Endothelial cell of umbilical vein (primary cell): ENCODE measurements around the gene MED29. TPM values are rescaled to one million over a fixed set of nuclear protein-coding genes. Genes with fewer than 3 reads are reported as not detected.

Experiments
- BruUV-seq: library from RNA; stranded (reverse); fragments of 400-500 nt; replicated peaks from 2 replicates; lab custom pipeline; 2021; lab: Mats Ljungman, UMichigan
- CTCF ChIA-PET: fragments of 300-600, 350-600 bp; sonication (Branson Sonifier 250); formaldehyde crosslinking; loops from one replicate; lab custom pipeline; 2021; ENCODE audit warnings: antibody characterized with exemption, inconsistent platforms; lab: Charles Lee
- POLR2A ChIA-PET: fragments of 300-600, 350-600 bp; sonication (Branson Sonifier 250); formaldehyde crosslinking; loops from one replicate; lab custom pipeline; 2021; ENCODE audit warnings: antibody characterized with exemption, inconsistent platforms; lab: Charles Lee
- DNase-seq: peaks from one replicate; pipeline ENCODE4 v3.0.0-alpha.2; 2011; ENCODE audit warnings: low read depth, low spot score
- FAIRE-seq: peaks from 2 replicates; lab custom pipeline; 2011; peaks lifted over from hg19 to GRCh38; lab: Jason Lieb, UNC
- H2AFZ ChIP-seq: 2 replicates; pipeline ENCODE4 v1.6.0; 2012; ENCODE audit warnings: low read depth, low read length, control low read depth, inconsistent platforms
- H3K27ac ChIP-seq: 2 replicates; pipeline ENCODE4 v1.5.1; 2011; ENCODE audit warnings: low read depth, mild to moderate bottlenecking, control low read depth, low read length, moderate library complexity; ENCODE audit not compliant: insufficient read depth
- H3K27me3 ChIP-seq, 2 experiments: 2 replicates each; pipeline versions ENCODE4 v1.6.0 to v1.6.1; 2011; ENCODE audit warnings: low read length in 2 of 2, mixed read lengths in 1 of 2; ENCODE audit not compliant: control insufficient read depth in 2 of 2, insufficient read depth in 2 of 2
- H3K36me3 ChIP-seq, 2 experiments: 2 replicates in 1 of 2; 3 replicates in 1 of 2; pipeline ENCODE4 v1.5.1; 2011; ENCODE audit warnings: low read length in 2 of 2, mild to moderate bottlenecking in 1 of 2, moderate library complexity in 1 of 2; ENCODE audit not compliant: control insufficient read depth in 2 of 2, insufficient read depth in 2 of 2; ENCODE audit errors: extremely low read depth in 1 of 2
- H3K4me1 ChIP-seq: 3 replicates; pipeline ENCODE4 v1.5.1; 2011; ENCODE audit warnings: mild to moderate bottlenecking, low read length; ENCODE audit not compliant: control insufficient read depth, insufficient read depth; ENCODE audit errors: extremely low read depth
- H3K4me2 ChIP-seq: 2 replicates; pipeline ENCODE4 v1.6.1; 2011; ENCODE audit warnings: low read length, control low read depth, mixed read lengths; ENCODE audit not compliant: insufficient read depth
- H3K4me3 ChIP-seq, 3 experiments: fragments of 200-600 bp in 1 of 3; sonication (generic), shearing (Covaris generic) in 1 of 3; replicated peaks in 1 of 3; 2 replicates each; pipeline ENCODE4 v1.5.1; 2011 to 2016; ENCODE audit warnings: control low read depth in 3 of 3, low read length in 3 of 3, mild to moderate bottlenecking in 2 of 3, inconsistent platforms in 1 of 3, low read depth in 1 of 3, moderate library complexity in 1 of 3; ENCODE audit not compliant: insufficient read depth in 1 of 3
- H3K79me2 ChIP-seq: 2 replicates; pipeline ENCODE4 v1.6.0; 2012; ENCODE audit warnings: low read length, inconsistent platforms; ENCODE audit not compliant: control insufficient read depth, insufficient read depth
- H3K9ac ChIP-seq: replicated peaks from 2 replicates; pipeline ENCODE3; 2011; ENCODE audit warnings: low read length, control low read depth; ENCODE audit not compliant: insufficient read depth; ENCODE audit errors: extremely low read depth
- H3K9me1 ChIP-seq: replicated peaks from 3 replicates; pipeline ENCODE4 v1.6.0; 2011; ENCODE audit warnings: mild to moderate bottlenecking, low read length; ENCODE audit not compliant: control insufficient read depth, insufficient read depth; ENCODE audit errors: extremely low read depth
- H3K9me3 ChIP-seq: replicated peaks from 2 replicates; pipeline ENCODE4 v1.5.1; 2012; ENCODE audit warnings: low read length, inconsistent platforms; ENCODE audit not compliant: control insufficient read depth, insufficient read depth
- H4K20me1 ChIP-seq: replicated peaks from 2 replicates; pipeline ENCODE3; 2011; ENCODE audit warnings: mild to moderate bottlenecking, low read length; ENCODE audit not compliant: control insufficient read depth, insufficient read depth; ENCODE audit errors: extremely low read depth
- EZH2 ChIP-seq: IDR thresholded peaks from 2 replicates; pipeline ENCODE4 v1.6.1; 2012; ENCODE audit warnings: borderline replicate concordance, low read depth, mild to moderate bottlenecking, moderate library complexity, low read length, inconsistent platforms; ENCODE audit not compliant: severe bottlenecking
- FOS ChIP-seq: IDR thresholded peaks from 2 replicates; pipeline ENCODE4 v1.6.1; 2011; ENCODE audit warnings: mild to moderate bottlenecking, low read length, moderate library complexity, borderline replicate concordance; ENCODE audit not compliant: insufficient read depth
- JUN ChIP-seq: IDR thresholded peaks from 2 replicates; pipeline ENCODE4 v1.6.1; 2011; ENCODE audit warnings: borderline replicate concordance, low read depth; ENCODE audit not compliant: insufficient read length, insufficient read depth
- POLR2A ChIP-seq: IDR thresholded peaks from 2 replicates; pipeline ENCODE4 v1.6.1; 2012; ENCODE audit warnings: low read depth, mild to moderate bottlenecking, control low read depth, low read length
- POLR2AphosphoS5 ChIP-seq: IDR thresholded peaks from 2 replicates; pipeline ENCODE4 v1.6.1; 2012; ENCODE audit warnings: low read depth, mild to moderate bottlenecking, control low read depth, low read length, moderate library complexity; ENCODE audit not compliant: insufficient read depth
- dilution Hi-C: fragments of 300-500 bp; cut with MboI; formaldehyde crosslinking; loops from one replicate; pipeline ENCODE4 v1.15.0; 2019; ENCODE audit warnings: low sequenced_read_pairs; ENCODE audit not compliant: extremely low pct_ligation_motif_present
- intact Hi-C: fragments of 100-400 bp; cut with micrococcal nuclease; formaldehyde crosslinking; loops from one replicate; pipeline ENCODE4 v1.10.0; 2022
- polyA plus RNA-seq, 4 experiments: library from polyadenylated mRNA; depleted of rRNA in 3 of 4; stranded (reverse) in 3 of 4; unstranded in 1 of 4; fragments of >200 nt; gene quantifications; 2 replicates each; pipeline versions ENCODE4 v1.2.1 to v1.2.3, GENCODE V29; 2011 to 2012; ENCODE audit warnings: missing spikeins in 1 of 4
- total RNA-seq: library from RNA; stranded (reverse); gene quantifications from 2 replicates; pipeline ENCODE4 v1.2.3, GENCODE V29; 2021

Gene MED29
- total and polyA plus RNA-seq, 2 donors (not counting 3 experiments of a cell fraction or from before 2014, with no cell fraction given): 25.5 to 50.4 TPM

DNA sequence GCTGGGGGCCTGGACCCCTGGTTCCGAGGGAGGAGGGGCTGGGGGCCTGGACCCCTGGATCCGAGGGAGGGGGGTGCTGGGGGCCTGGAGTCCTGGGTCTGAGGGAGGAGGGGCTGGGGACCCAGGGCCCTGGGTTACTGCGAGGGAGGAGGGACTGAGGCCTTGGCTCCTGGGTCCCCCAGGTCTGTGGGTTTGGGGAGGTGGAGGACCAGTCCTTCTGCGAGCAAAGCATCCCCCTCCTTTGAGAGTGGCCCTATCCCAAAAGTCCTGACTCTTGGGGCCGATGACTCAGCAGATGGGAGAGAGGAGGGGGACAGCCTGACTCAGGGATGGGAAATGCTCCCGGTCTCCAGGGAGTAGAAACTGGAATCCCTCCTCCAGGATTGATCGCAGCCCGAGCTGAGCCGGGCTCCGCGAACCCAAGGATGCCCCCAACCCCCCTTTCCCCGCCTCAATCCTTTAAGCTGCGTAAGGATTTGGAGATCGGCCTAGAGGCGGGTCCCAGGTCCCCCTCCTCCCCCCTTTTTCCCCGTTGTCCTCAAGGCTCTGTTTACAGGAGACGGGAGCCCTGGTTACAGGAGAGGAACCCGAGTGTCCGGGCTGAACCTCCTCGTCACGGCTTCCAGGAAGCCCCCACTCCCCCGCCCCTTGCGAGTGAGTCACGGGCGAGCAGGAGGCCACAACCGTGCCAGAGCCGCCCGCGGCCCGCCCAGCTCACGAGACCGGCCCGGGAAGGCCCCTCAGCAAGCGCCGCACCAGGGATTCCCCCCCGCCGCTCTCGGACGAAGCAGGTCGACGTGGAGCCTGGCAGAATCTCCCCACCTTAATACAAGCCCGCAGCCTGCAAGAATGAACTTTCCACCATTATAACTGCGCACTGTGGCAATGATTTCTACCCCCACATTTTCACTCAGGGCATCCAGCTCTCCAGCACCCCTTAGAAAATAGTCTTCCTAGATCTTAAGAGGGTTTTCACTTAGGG lies 12.4 kb downstream of the MED29 start:
- Histone ChIP-seq H3K36me3 (peaks cover 0 to 2% of the 10 kb centered on the region in 2 experiments), H3K9me1 (no peaks in the 10 kb centered on the region), H2AFZ (no peak overlapping the region), H3K27me3 (no peaks in the 10 kb centered on the region), H3K27ac (peak overlapping the region; percentile 89), H3K4me2 (peak overlapping the region; percentile 57), H4K20me1 (no peaks in the 10 kb centered on the region), H3K79me2 (peaks cover 19% of the 10 kb centered on the region), H3K9ac (peak overlapping the region; percentile 92), H3K4me1 (peaks cover 31% of the 10 kb centered on the region), H3K9me3 (no peaks in the 10 kb centered on the region), H3K4me3 (peak overlapping the region in 1 of 3 experiments; percentile 34)
- CTCF ChIA-PET: interaction anchor here (1.0 to 1.8 kb wide), 4 partner anchors 8 to 282 kb away, joined by 3 to 7 read pairs (median 4); partner anchors contain the start of genes MED29 and PAF1
- dilution Hi-C loops: no loop called here
- DNase-seq: peak; percentile 100
- peak; percentile 59 for TF ChIP-seq JUN
- peak; percentile 91 for TF ChIP-seq FOS
- TF ChIP-seq POLR2A: peak; percentile 15
- TF ChIP-seq EZH2: no peak
- TF ChIP-seq POLR2AphosphoS5: peak; percentile 92
- FAIRE-seq: peak; percentile 94
- POLR2A ChIA-PET: interaction anchor here (0.8 to 1.5 kb wide), 2 partner anchors 13 to 32 kb away, joined by 3 to 9 read pairs; partner anchors contain the start of genes MED29, PAF1 and RPS16
- intact Hi-C loops: no loop called here
- BruUV-seq: TSS peak; percentile 82
